Activated CD8-positive, alpha-beta T cell treated with anti-CD3 and anti-CD28 coated beads for 36 hours (primary cell): Measurements from ENCODE around the gene MICU1. TPM values are rescaled to one million over a fixed set of nuclear protein-coding genes. Genes with fewer than 3 reads are reported as not detected.

Experiments
- ATAC-seq: fragments of 200-7000 bp; cut with Tn5 transposase; one replicate; pipeline ENCODE4 v1.10.0; 2021; ENCODE audit warnings: mild to moderate bottlenecking, moderate library complexity
- CTCF ChIA-PET: fragments of 350-600 bp; sonication (Branson Sonifier 250); formaldehyde crosslinking; loops from one replicate; lab custom pipeline; 2021; ENCODE audit warnings: antibody characterized with exemption; lab: Charles Lee
- POLR2A ChIA-PET: fragments of 350-600 bp; sonication (Branson Sonifier 250); formaldehyde crosslinking; loops from one replicate; lab custom pipeline; 2021; ENCODE audit warnings: antibody characterized with exemption; lab: Charles Lee
- DNase-seq: peaks from one replicate; pipeline ENCODE4 v3.0.0-alpha.2; 2020
- H3K27ac Mint-ChIP-seq: one replicate; pipeline ENCODE4 v1.8.0; 2021; ENCODE audit warnings: mild to moderate bottlenecking, mixed read lengths
- H3K27me3 Mint-ChIP-seq: one replicate; pipeline ENCODE4 v1.8.0; 2021; ENCODE audit warnings: mixed read lengths
- H3K36me3 Mint-ChIP-seq: one replicate; pipeline ENCODE4 v1.8.0; 2021; ENCODE audit warnings: low read depth, mixed read lengths
- H3K4me1 Mint-ChIP-seq: one replicate; pipeline ENCODE4 v1.8.0; 2021; ENCODE audit warnings: low read depth, mixed read lengths
- H3K4me3 Mint-ChIP-seq: one replicate; pipeline ENCODE4 v1.8.0; 2021; ENCODE audit warnings: mild to moderate bottlenecking, moderate library complexity, mixed read lengths
- H3K9me3 Mint-ChIP-seq: one replicate; pipeline ENCODE4 v1.8.0; 2021; ENCODE audit warnings: mixed read lengths
- CTCF ChIP-seq: fragments of 200-600 bp; IDR thresholded peaks from one replicate; pipeline ENCODE4 v1.8.0; 2022; ENCODE audit warnings: antibody characterized with exemption, mild to moderate bottlenecking
- intact Hi-C: fragments of 100-400 bp; cut with micrococcal nuclease; formaldehyde crosslinking; loops from one replicate; pipeline ENCODE4 v1.10.0; 2022
- total RNA-seq, 2 experiments: library from RNA; stranded (reverse); gene quantifications; one replicate each; pipeline ENCODE4 v1.2.3, GENCODE V29; 2021

Gene MICU1
- total RNA-seq, 2 experiments from 2014 or later: 29.9 to 31.0 TPM

DNA sequence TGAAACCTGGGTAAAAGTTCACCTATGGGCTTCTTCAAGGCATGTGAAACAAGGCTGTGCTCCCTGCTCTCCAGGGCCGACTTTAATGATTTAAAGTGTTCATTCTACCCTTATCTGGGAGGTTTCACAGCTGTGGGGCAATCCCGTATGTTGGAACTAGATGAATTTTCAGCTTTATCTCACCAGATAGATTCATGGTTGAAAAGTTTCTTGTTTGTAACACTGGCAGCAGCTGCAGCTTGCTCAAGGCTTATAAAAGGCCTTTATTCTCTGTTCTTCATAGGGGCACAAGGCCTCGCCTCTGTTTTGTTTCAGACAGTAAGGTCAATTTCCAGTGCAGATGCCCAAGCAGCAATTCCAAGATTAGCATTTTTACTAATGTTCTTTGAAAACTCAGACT lies 200.7 kb downstream of the MICU1 start:
- Mint-ChIP-seq H3K27me3 (no peaks in the 10 kb centered on the region), H3K36me3 (peaks cover 21% of the 10 kb centered on the region), H3K4me1 (no peaks in the 10 kb centered on the region), H3K4me3 (no peak overlapping the region), H3K9me3 (peaks cover 2% of the 10 kb centered on the region), H3K27ac (no peak overlapping the region)
- CTCF ChIA-PET: no interaction called here
- TF ChIP-seq CTCF: no peak
- POLR2A ChIA-PET: no interaction called here
- no peak for DNase-seq
- intact Hi-C loops: no loop called here
- no peak for ATAC-seq

- intact Hi-C loops: no loop called here
- ChIA-PET CTCF (no interaction called here), POLR2A (no interaction called here)
- H3K4me3 Mint-ChIP-seq: no peak overlapping the region
- peaks cover 2% of the 10 kb centered on the region for H3K9me3 Mint-ChIP-seq
- H3K4me1 Mint-ChIP-seq: no peaks in the 10 kb centered on the region
- no peak for DNase-seq
- TF ChIP-seq CTCF: no peak
- peaks cover 24% of the 10 kb centered on the region for H3K36me3 Mint-ChIP-seq
- H3K27ac Mint-ChIP-seq: no peak overlapping the region
- no peaks in the 10 kb centered on the region for H3K27me3 Mint-ChIP-seq
- no peak for ATAC-seq
Observed at GRCh38 chr10:72424561-72424960, 201.3 kb downstream of the MICU1 start.

DNA sequence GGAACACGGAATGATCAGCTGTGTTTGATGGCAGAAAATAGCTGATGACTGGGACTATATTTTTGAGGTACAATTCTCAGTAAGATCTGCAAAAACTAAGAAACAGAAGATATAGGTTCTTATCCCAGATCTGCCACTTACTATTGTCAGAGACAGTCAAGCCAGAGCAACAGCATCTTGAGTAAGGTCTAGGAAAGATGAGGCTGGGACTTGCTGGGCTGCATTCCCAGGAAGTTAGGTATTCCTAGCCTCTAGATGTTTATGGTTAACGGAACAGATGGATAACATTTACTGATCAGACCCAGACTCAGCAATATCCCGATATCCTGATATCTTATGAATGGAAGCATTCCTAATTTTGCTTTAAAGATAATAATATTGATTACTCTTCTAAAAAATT lies 202.5 kb downstream of the MICU1 start:
- peaks cover 2% of the 10 kb centered on the region for H3K9me3 Mint-ChIP-seq
- no peaks in the 10 kb centered on the region for H3K27me3 Mint-ChIP-seq
- DNase-seq (no peak), ATAC-seq (no peak)
- H3K36me3 Mint-ChIP-seq: peaks cover 24% of the 10 kb centered on the region
- intact Hi-C loops: no loop called here
- ChIA-PET POLR2A (no interaction called here), CTCF (no interaction called here)
- no peak overlapping the region for H3K4me3 Mint-ChIP-seq
- H3K27ac Mint-ChIP-seq: no peak overlapping the region
- no peak for TF ChIP-seq CTCF
- no peaks in the 10 kb centered on the region for H3K4me1 Mint-ChIP-seq

DNA sequence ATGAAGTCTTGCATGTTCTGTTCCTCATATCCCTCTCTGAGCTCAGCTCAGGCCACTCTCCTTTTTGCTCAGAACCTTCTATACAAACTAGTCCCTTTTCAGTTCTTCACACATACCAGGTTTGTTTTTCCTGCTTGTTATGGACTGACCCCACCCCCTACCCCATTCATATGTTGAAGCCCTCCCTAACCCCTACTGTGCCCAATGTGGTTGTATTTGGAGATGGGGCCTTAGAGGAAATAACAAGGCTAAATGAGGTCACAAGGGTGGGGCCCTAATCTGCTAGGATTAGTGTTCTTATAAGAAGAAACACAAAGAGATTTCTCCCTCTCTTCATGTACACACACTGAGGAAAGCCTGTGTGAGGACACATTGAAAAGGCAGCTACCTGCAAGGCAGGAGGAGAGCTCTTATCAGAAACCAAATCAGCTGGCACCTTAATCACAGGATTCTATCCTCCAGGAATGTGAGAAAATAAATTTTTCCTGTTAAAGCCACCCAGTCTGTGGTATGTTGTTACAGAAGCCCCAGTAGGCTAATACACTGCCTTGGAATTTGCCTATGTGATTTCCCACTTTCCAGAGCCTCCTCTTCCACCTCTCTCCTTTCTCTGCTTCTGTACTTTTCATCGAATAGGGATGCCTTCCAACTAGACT lies 203.9 kb downstream of the MICU1 start:
- ChIA-PET CTCF (no interaction called here), POLR2A (no interaction called here)
- no peak for DNase-seq
- TF ChIP-seq CTCF: no peak
- H3K27me3 Mint-ChIP-seq: no peaks in the 10 kb centered on the region
- no peaks in the 10 kb centered on the region for H3K4me1 Mint-ChIP-seq
- intact Hi-C loops: no loop called here
- H3K27ac Mint-ChIP-seq: no peak overlapping the region
- peaks cover 24% of the 10 kb centered on the region for H3K36me3 Mint-ChIP-seq
- H3K9me3 Mint-ChIP-seq: peaks cover 2% of the 10 kb centered on the region
- no peak for ATAC-seq
- no peak overlapping the region for H3K4me3 Mint-ChIP-seq

- no peak for DNase-seq
- no peaks in the 10 kb centered on the region for H3K27me3 Mint-ChIP-seq
- peaks cover 31% of the 10 kb centered on the region for H3K36me3 Mint-ChIP-seq
Observed at GRCh38 chr10:72419241-72419640, 206.6 kb downstream of the MICU1 start.

More at GRCh38 chr10:72419241-72419640, 206.6 kb downstream of the MICU1 start:
- Mint-ChIP-seq H3K9me3 (peaks cover 2% of the 10 kb centered on the region), H3K27ac (no peak overlapping the region), H3K4me1 (no peaks in the 10 kb centered on the region), H3K4me3 (no peak overlapping the region)
- intact Hi-C loops: no loop called here
- ChIA-PET POLR2A (no interaction called here), CTCF (interaction anchor here (1.1 kb wide), 1 partner anchor 32 kb away, joined by 3 read pairs; no protein-coding TSS in a partner anchor)
- no peak for ATAC-seq
- no peak for TF ChIP-seq CTCF
